ENCODE data around the gene PGS1.

Gene PGS1

DNA sequence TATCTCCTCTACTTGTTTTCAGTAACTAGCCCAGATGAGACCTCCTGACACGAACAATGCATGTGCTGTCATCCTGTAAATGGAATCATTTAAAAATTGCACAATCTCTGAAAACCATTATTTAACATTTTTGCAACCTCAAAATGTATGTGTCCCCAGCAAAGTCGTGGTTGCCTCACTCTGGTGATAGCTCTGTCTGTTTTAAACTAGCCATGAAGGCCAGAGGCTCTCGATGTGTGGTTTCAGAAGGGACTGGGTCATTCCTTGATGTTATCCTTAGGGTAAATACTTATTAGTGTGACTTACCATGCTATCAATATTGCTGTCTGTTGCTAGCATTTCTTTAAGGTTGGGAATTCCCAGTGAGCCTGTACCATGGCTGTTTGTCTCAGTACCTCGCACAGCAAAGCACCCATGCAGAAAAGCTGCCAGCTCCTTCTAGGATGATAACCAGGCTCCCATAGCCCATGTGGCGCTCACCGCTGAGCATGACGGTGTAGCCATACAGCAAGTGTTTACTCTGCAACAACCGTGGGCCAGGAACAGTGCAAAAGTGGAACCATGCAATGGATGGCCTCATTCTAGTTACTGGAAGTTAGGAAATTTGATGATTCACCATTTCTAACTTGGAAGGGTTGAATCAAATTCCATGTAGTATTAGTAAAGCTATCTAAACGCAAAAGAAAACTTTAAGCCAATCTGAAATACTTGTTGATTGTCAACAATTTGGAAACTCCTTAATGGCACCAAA, 2.9 kb upstream of the PGS1 start:
- Mint-ChIP-seq H3K4me3 (no peak overlapping the region), H3K4me1 (peaks cover 63% of the 10 kb centered on the region), H3K9me3 (no peaks in the 10 kb centered on the region), H3K36me3 (ENCODE audit: low read depth) (peaks cover 5% of the 10 kb centered on the region), H3K27me3 (ENCODE audit: low read depth, poor library complexity) (peaks cover 2% of the 10 kb centered on the region), H3K27ac (peak overlapping the region; percentile 61)
- TF ChIP-seq CTCF (IDR thresholded peaks at IDR 0.05), result no peak
- no peak for DNase-seq

DNA sequence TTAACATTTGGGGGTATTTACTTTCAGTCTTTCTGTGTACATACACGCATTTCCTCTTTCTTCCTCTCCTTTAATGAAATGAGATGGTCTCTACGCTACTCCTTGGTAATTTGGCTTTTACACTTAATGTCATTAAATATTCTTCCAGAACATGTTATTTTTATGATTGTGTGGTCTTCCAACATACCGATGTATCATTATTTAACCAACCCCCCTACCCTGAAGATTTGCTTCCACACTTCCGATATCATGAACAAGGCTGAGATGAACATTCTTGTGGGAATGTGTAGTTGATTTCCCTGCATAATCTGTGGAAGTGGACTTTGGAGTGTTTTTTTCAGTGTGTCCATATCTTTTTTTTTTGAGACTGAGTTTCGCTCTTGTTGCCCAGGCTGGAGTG, 2.3 kb upstream of the PGS1 start:
- DNase-seq, result no peak
- Mint-ChIP-seq H3K4me1 (peaks cover 68% of the 10 kb centered on the region), H3K27ac (no peak overlapping the region), H3K36me3 (ENCODE audit: low read depth) (peaks cover 6% of the 10 kb centered on the region), H3K27me3 (ENCODE audit: low read depth, poor library complexity) (peaks cover 2% of the 10 kb centered on the region), H3K9me3 (no peaks in the 10 kb centered on the region), H3K4me3 (no peak overlapping the region)
- TF ChIP-seq CTCF (IDR thresholded peaks at IDR 0.05), result no peak

GRCh38 chr17:78377858-78378224, 608 bp upstream of the PGS1 start:
- Mint-ChIP-seq H3K27ac (no peak overlapping the region), H3K4me1 (peaks cover 76% of the 10 kb centered on the region), H3K4me3 (peak overlapping the region; percentile 99), H3K9me3 (no peaks in the 10 kb centered on the region), H3K27me3 (ENCODE audit: low read depth, poor library complexity) (peaks cover 2% of the 10 kb centered on the region), H3K36me3 (ENCODE audit: low read depth) (peaks cover 19% of the 10 kb centered on the region)
- no peak for DNase-seq
- TF ChIP-seq CTCF (IDR thresholded peaks at IDR 0.05), result no peak

- H3K27ac Mint-ChIP-seq, result peak overlapping the region; percentile 94
- peak overlapping the region; percentile 99 for H3K4me3 Mint-ChIP-seq
- peaks cover 2% of the 10 kb centered on the region for H3K27me3 Mint-ChIP-seq (ENCODE audit: low read depth, poor library complexity)
- H3K4me1 Mint-ChIP-seq, result peaks cover 77% of the 10 kb centered on the region
- H3K9me3 Mint-ChIP-seq, result no peaks in the 10 kb centered on the region
- no peak for TF ChIP-seq CTCF (IDR thresholded peaks at IDR 0.05)
- peaks cover 19% of the 10 kb centered on the region for H3K36me3 Mint-ChIP-seq (ENCODE audit: low read depth)
- DNase-seq, result no peak
These were observed 662 bp downstream of the PGS1 start for GRCh38 chr17:78379131-78379491.

DNA sequence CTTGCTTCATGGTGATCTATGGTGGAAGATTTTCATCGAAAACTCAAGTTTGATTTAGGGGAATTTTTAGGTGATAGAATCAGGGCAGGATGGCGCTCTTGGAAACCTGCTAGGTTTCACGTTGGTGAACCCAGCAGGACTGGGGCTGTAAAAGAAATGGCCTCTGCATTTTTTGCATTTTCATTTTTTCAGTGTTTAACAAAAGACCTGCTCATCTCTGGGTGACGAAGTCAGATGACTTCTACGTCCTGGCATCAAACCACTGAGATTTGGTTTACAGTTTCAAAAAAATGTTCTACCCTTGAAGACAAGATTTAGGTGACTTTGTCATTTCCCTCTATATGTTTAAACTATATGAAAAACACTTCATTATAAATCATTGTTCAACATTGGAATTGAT, 1.9 kb downstream of the PGS1 start:
- Mint-ChIP-seq H3K9me3 (no peaks in the 10 kb centered on the region), H3K27me3 (ENCODE audit: low read depth, poor library complexity) (peaks cover 2% of the 10 kb centered on the region), H3K27ac (no peak overlapping the region), H3K4me3 (peak overlapping the region; percentile 99), H3K4me1 (peaks cover 73% of the 10 kb centered on the region), H3K36me3 (ENCODE audit: low read depth) (peaks cover 22% of the 10 kb centered on the region)
- no peak for TF ChIP-seq CTCF (IDR thresholded peaks at IDR 0.05)
- DNase-seq, result no peak

DNA sequence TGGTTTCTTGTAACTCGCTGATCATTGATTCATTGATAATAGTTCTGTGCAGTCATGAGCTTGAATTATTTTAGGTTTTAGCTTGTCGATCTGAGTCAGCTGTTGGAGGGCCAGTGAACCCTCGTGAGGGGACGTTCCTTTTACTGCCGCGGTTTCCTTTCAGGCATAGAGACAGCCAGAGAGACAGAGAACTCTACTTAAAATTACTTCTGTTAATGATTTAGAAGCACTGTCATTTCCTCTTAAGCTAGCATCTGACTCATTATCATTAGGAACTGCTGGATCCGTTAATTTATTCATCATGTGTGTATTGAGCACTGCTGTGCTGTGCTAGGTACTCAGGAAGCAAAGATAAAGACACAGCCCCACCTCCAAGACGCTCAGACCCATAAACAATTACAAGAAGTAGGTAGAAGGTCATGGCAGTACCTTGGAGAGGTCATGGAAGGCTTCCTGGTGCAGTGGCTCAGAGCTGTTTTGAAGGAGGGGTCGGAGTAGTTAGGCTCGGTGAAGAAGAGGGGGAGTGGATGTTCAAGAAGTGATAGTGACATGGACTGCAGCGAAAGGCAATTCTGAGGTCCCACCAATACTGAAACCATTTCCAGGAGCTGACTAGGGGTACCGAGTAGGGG, 3.3 kb downstream of the PGS1 start:
- peaks cover 2% of the 10 kb centered on the region for H3K27me3 Mint-ChIP-seq (ENCODE audit: low read depth, poor library complexity)
- no peaks in the 10 kb centered on the region for H3K9me3 Mint-ChIP-seq
- no peak overlapping the region for H3K4me3 Mint-ChIP-seq
- peaks cover 22% of the 10 kb centered on the region for H3K36me3 Mint-ChIP-seq (ENCODE audit: low read depth)
- H3K4me1 Mint-ChIP-seq, result peaks cover 70% of the 10 kb centered on the region
- TF ChIP-seq CTCF (IDR thresholded peaks at IDR 0.05), result no peak
- no peak for DNase-seq
- peak overlapping the region; percentile 47 for H3K27ac Mint-ChIP-seq
